Fibroblast of skin of left biceps (primary cell): ENCODE results near the gene HERC2.
"Not testable (repeated sequence)": the region's sequence is repeated elsewhere in the genome, so short reads cannot be mapped to it uniquely, and the experiment has no call there.

Experiments
- DNase-seq, 2 experiments: peaks; one replicate each; pipeline ENCODE4 v3.0.0-alpha.2; 2013; ENCODE audit warnings: low read depth in 2 of 2

The HERC2 gene

GRCh38 chr15:28131946-28132345 lies 190.0 kb downstream of the HERC2 start:
- DNase-seq, result no peak

- DNase-seq, result no peak
Observed at GRCh38 chr15:28131400-28131799, 190.6 kb downstream of the HERC2 start.

- no peak for DNase-seq
Observed at GRCh38 chr15:28130651-28131050, 191.3 kb downstream of the HERC2 start.

- DNase-seq, result no peak
Observed at GRCh38 chr15:28129231-28129848, 192.6 kb downstream of the HERC2 start.

GRCh38 chr15:28128031-28128430 lies 193.9 kb downstream of the HERC2 start:
- DNase-seq, result no peak

- no peak for DNase-seq
Observed at GRCh38 chr15:28127036-28127435, 194.9 kb downstream of the HERC2 start.

GRCh38 chr15:28125673-28126651 lies 196.0 kb downstream of the HERC2 start:
- DNase-seq, result no peak

GRCh38 chr15:28124841-28125240 lies 197.1 kb downstream of the HERC2 start:
- no peak for DNase-seq

- DNase-seq, result no peak
Observed at GRCh38 chr15:28123408-28124023, 198.5 kb downstream of the HERC2 start.

GRCh38 chr15:28122038-28122949 lies 199.7 kb downstream of the HERC2 start:
- DNase-seq, result no peak

GRCh38 chr15:28121577-28121976 lies 200.4 kb downstream of the HERC2 start:
- not testable (repeated sequence) for DNase-seq

- DNase-seq, result no peak
Observed at GRCh38 chr15:28120359-28120640, 201.7 kb downstream of the HERC2 start.

- no peak for DNase-seq
Observed at GRCh38 chr15:28118531-28118930, 203.4 kb downstream of the HERC2 start.

- no peak for DNase-seq
Observed at GRCh38 chr15:28118083-28118482, 203.9 kb downstream of the HERC2 start.

GRCh38 chr15:28117432-28117990 lies 204.5 kb downstream of the HERC2 start:
- no peak for DNase-seq

GRCh38 chr15:28116521-28117431 lies 205.2 kb downstream of the HERC2 start:
- DNase-seq, result no peak

- DNase-seq, result no peak
Observed at GRCh38 chr15:28115871-28116270, 206.1 kb downstream of the HERC2 start.

- DNase-seq, result no peak
Observed at GRCh38 chr15:28114721-28115622, 207.0 kb downstream of the HERC2 start.

GRCh38 chr15:28114114-28114455 lies 207.9 kb downstream of the HERC2 start:
- DNase-seq, result no peak
